ENCODE results near the gene KCNH1.

The KCNH1 gene

GRCh38 chr1:210815641-210816550 is 318.1 kb downstream of the KCNH1 start:
- no peak for DNase-seq (ENCODE audit: low read depth)
- H3K4me3 ChIP-seq (ENCODE audit: low read length), result no peak overlapping the region
- TF ChIP-seq CTCF (conservative IDR thresholded peaks at IDR 0.05; ENCODE audit: low read depth, low read length), result no peak

DNA sequence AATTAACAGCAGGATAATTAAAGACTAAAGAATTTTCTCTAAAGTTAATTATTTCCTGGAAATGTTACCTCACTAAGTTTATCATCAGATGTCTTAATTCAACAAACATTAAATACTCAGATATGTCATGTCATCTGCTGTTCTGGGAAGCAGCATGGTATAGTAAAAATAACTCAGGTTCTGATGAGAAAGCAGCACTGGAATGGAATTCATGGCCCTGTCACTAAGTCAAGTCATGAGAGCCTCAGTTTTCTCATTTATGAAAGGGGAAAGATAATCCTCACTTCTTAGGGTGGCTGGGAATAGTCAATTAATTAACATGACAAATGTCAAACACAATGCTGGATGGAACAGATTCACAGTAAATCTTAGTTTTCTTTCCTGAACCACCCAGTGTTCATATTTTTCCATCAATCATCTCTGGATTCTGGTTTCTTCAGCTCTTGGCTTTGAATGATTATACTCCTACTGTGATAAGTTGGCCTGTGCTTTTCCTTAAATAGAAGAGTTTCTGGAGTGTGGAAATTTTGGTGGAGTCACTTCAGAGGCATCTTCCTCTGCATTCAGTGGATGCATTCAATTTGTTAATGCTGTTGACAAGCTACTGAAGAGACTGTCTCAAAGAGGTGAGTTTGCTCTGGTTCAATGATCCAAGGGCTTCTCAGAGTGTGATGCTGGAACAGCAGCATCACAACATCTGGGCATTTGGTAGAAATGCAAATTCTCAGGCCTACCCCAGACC is 319.4 kb downstream of the KCNH1 start:
- no peak overlapping the region for H3K4me3 ChIP-seq (ENCODE audit: low read length)
- TF ChIP-seq CTCF (conservative IDR thresholded peaks at IDR 0.05; ENCODE audit: low read depth, low read length), result no peak
- DNase-seq (ENCODE audit: low read depth), result no peak

GRCh38 chr1:210801501-210801900 is 332.4 kb downstream of the KCNH1 start:
- no peak for DNase-seq (ENCODE audit: low read depth)
- TF ChIP-seq CTCF (conservative IDR thresholded peaks at IDR 0.05; ENCODE audit: low read depth, low read length), result no peak
- H3K4me3 ChIP-seq (ENCODE audit: low read length), result no peak overlapping the region

GRCh38 chr1:210800756-210801155 is 333.2 kb downstream of the KCNH1 start:
- peak; percentile 13 for DNase-seq (ENCODE audit: low read depth)
- H3K4me3 ChIP-seq (ENCODE audit: low read length), result no peak overlapping the region

DNA sequence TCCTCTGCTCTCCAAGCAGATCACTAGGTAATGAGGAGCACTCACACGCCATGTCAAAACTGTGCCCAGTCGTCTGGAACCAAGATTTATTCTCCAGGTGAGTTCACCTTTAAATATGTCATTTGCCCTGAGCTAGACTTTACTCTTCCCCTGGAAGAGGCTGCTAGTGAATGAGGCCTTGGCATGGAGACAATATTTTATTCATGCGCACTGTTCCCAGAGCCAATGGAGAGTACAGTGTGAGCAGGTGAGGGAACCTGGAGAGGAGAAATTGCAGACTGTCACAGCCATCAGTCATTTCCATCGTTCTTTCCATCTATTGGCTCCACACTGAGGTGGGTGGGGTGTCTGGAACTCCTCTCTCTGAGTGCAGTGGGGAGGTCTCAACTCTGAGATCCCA is 333.6 kb downstream of the KCNH1 start:
- DNase-seq (ENCODE audit: low read depth), result no peak
- no peak overlapping the region for H3K4me3 ChIP-seq (ENCODE audit: low read length)
- TF ChIP-seq CTCF (conservative IDR thresholded peaks at IDR 0.05; ENCODE audit: low read depth, low read length), result no peak

More at GRCh38 chr1:210800756-210801155, 333.2 kb downstream of the KCNH1 start:
- no peak for TF ChIP-seq CTCF (conservative IDR thresholded peaks at IDR 0.05; ENCODE audit: low read depth, low read length)

GRCh38 chr1:210797422-210797821 is 336.5 kb downstream of the KCNH1 start:
- TF ChIP-seq CTCF (conservative IDR thresholded peaks at IDR 0.05; ENCODE audit: low read depth, low read length), result no peak
- no peak for DNase-seq (ENCODE audit: low read depth)
- H3K4me3 ChIP-seq (ENCODE audit: low read length), result no peak overlapping the region

Measured in retinal pigment epithelial cell (primary cell).